HG02798 (cell line): ENCODE measurements around the gene ADAMTS17.

ENCODE experiments used
- ATAC-seq: cut with Tn5 transposase; IDR thresholded peaks from one replicate; pipeline ENCODE4 v1.9.1; 2021; ENCODE audit warnings: mild to moderate bottlenecking; ENCODE audit not compliant: unreplicated experiment, poor library complexity

ADAMTS17 gene

DNA sequence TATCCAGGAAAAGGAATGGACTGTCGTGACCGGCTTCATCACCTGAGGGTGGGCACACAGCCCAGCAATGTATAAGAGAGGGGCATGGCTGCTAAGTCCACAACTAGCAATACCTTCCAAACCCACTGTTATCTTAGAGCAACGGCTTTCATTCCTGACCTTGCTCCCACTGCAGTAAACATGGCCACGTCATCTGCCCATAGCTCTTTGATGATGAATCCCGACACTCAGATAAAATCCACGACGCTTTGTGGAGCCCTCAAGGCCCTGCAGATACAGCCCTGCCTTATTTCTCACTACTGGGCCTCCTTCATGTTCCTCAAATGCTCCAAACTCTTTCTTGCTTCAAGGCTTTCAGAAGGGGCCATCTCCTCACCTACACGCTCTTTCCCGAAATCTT is 114.0 kb downstream of the ADAMTS17 start:
- ATAC-seq, result no peak

DNA sequence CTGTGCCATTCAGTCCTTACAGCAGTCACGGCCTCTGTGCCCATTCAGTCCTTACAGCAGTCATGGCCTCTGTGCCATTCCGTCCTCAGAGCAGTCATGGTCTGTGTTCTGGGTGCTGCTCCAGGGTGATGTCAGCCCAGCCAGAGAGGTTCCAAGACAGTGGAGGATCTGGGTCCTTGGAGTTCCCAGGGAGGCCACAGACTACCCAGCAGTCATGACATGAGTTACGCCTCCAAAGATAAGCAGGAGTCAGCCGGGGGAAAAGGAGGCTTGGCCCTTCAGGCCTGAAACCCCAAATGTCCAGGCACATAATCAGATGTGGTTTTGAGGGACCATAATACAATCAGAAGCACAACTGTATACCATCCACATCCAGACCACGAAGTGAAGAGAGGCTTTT is 115.7 kb downstream of the ADAMTS17 start:
- no peak for ATAC-seq

GRCh38 chr15:100224206-100225185 is 117.3 kb downstream of the ADAMTS17 start:
- ATAC-seq, result no peak

DNA sequence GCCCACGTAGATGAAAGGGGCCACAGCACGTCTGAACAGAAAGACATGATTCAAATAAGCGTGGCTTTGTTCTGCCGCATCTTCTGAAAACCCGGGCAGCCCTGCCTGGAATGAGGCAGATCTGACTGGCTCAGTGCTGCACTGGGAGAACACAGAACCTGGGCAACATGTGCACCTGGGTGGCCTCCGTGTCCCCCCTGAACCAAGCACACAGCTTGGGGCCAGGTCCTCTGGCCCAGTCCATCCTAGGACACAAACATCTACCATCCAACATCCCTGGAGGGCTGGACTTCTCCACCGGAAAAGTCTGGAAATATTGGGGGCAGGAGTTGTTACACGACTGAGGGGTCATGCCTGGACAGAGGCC is 119.4 kb downstream of the ADAMTS17 start:
- no peak for ATAC-seq

DNA sequence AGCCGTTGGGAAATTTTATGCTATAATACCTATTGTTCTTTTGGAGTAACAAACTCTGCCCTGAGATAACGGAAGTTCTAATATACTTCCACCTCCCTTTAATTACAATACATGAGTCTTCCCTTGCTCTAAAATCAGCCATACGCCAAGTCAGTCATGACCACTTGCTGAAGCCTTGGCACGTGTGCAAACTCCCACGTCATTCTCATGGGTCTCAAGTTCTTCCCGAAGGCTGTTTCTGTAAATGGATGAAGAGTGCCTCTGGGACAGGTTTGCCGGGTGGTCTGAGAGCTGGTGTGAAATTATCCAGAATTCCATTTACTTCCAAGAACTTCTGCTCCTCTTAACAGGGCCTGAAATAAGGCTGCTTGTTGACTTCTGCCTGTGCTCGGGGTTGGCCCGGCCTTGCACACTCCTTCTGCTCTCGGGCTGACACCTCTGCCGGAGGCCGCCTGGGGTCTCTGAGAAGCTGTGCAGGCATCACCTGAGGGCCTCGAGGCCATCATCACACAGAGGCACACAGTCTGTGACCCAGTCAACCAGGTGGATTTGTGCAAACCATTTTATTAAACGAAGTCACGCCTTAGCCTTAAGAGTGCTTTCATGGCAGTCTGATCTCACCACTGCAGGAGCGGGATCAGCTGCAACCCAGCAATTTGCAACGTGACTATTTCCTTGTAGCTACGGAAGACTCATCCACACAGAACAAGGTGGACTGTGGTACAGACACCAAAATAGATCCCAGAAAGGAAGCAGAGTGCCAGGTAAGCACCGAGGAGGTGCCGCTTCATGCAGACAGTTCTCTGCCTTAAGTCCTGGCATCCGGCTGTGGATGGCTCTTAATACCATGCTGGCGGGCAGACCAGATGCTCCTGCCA is 120.1 kb downstream of the ADAMTS17 start:
- no peak for ATAC-seq

DNA sequence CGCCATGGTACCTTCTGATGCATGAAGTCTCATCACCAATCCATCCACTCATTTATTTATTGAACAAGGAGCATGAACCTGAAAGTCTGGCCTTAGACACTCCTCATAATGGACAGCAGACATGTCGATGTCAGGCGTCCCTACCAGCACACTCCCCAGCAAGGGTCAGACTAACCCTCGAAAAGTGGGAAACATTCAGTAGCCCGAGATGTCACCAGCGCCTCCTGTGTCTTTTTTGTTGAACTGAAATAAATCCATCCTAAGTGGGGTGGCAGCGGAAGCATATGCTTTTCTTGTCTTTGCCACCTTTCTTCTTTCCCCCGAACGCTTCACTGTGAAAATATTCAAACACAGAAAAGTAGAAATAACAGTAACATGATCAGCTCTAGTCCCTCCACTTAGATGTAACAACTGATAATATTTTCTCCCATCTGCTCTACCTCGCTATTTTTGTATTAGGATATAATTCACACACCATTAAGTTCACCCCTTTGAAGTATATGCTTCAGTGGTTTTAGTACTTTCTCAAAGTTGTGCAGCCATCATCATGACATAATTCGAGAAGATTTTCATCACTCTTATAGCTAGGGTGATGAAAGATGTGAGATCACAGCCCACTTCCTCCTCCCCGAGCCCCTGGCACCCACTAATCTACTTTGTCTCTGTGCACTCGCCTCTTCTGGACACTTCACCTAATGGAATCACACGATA is 121.6 kb downstream of the ADAMTS17 start:
- ATAC-seq, result no peak

DNA sequence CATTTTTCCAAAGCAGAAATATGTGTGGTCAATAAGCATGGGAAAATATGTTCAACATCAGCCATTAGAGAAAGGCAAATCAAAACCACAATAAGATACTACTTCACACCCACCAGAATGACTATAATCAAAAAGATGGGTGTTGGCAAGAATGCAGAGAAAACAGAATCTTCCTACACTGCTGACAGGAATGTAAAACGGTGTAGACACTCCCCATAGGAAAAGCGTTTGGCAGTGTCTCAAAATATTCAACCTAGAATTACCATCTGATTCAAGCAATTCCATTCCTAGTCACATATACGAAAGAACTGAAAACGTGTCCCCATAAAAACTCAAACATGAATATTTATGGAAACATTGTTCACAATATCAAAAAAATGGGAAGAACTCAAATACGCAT is 123.3 kb downstream of the ADAMTS17 start:
- no peak for ATAC-seq

- no peak for ATAC-seq
These were observed 125.6 kb downstream of the ADAMTS17 start for GRCh38 chr15:100216182-100216581.

DNA sequence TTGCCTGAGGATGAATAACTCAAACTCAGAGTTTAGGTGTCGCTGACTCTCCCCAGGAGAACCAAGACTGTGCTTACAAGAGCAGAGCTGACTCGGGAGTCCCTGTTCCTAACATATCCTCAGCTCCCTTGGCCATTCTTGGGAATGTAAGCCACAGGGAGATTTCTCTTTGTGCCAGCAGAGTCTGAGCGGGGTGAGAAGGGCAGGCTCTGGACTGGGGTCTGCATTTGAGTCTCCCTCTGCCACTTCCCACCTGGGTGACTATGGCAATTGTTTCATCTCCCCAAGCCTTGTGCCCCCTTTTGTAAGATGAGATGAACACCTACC is 126.0 kb downstream of the ADAMTS17 start:
- ATAC-seq, result no peak

- no peak for ATAC-seq
These were observed 126.5 kb downstream of the ADAMTS17 start for GRCh38 chr15:100215031-100215842.

DNA sequence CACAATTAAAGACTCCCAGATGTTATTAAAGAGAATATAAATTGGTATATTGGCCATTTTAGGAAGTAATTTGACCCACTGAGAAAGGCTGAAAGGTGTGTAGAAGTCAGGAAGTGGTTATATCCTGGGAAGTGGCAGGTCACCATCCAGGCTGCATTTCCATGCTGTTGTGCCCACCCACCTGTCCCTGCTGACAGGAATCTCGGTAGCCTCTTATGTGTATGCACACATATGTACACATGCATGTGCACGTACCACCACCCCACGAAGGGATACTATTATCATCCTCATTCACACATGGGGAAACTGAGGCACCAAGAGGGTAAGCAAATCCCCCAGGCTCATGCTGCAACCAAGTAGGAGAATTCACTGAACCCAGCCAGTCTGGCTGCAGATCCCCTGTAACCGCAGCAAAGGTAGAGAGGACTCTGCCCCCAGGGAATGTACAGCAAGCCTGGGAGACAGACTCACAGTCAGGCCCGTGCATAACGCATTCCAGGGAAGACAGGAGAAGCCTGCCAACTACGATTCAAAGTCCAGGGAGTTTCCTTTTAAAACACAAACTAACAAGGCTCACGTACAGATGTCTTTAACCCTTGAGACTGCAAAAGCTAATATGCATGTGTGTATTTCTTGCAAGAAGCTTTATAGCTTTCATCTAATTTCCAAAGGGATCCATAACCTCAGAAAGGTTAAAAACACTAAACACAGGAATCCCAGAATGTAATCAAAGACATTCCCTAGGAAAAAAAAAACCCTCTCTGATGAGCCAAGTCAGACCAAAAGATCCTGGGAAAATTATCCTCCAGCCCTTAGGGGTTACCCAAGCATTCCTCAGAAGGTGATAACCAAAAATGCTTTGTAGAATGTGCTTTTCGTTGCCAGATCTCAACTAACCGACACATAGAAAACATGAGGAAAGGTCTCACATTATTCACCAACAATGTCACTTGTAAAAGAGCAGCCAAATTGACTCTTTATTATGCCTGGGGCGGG is 129.6 kb downstream of the ADAMTS17 start:
- no peak for ATAC-seq

DNA sequence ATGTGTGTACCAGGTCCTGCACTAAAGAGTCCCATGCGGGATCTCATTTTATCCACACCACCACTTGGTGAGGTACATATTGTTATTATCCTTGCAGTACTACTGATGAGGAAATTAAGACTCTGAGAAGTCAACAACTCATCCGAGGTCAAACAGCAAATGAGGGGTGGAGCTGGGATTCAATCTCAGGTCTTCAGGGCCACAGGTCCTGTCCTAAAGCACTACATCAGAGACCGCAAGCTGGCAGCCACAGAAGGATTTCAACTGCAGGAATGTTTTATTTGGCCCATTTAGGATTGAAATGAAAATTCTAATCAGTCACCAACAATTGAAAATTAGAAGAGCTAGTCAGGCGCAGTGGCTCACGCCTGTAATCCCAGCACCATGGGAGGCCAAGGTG is 131.4 kb downstream of the ADAMTS17 start:
- no peak for ATAC-seq

GRCh38 chr15:100208921-100209603 is 132.7 kb downstream of the ADAMTS17 start:
- no peak for ATAC-seq

GRCh38 chr15:100207053-100207452 is 134.7 kb downstream of the ADAMTS17 start:
- no peak for ATAC-seq

DNA sequence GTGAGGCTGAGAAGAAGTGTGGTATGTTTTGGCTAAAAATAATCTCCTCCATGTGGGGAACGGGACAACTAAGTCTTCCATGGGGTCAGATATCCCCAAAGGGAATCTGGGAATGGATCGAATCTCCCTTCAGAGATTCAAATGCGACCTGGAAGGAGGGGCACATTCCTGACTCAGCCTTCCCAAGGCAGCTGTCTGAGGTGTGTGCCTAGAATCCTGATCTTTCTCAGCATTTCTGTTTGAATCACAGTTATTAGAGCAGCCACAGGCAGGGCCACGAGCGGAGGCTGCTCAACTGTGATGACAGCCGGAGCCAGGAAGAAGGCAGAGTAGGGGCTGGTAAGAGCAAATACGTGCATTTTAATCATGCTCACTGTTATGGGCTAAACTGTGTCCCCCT is 135.1 kb downstream of the ADAMTS17 start:
- no peak for ATAC-seq

DNA sequence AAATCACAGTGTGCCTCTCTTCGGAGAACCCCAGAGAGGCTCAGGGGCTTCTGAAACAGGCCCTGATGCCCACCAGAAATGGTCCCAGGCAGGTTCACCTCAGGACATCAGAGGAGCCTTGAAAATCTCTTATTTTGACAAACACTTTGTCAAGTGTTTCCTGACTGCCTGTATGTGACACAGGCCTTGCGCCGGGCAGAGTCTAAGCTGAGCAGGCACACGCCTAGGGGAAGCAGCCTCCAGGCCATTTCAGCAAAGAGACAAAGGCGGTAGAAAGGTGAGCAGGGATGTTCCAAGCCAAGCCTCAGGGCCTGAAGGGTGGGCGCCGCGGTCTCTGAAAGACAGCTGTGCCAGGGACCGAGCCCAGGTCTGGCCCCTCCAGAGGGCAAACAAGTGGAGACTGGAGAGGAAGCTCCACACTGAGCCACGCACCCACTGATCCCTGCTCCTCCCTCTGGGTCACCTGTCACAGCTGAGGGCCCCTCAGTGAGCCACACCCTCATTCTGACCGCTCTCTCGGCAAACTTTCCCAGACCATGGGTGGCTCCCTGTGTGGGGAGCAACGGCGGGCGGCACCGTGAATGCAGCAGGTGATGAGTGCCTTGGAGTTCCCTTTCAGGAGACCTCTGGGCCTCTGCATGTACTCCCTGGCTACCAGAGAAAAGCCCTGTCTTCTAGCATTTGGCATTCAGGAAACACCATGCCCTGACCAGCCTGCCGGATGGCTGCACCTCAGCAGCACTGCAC is 136.1 kb downstream of the ADAMTS17 start:
- ATAC-seq, result no peak

GRCh38 chr15:100204771-100205170 is 137.0 kb downstream of the ADAMTS17 start:
- no peak for ATAC-seq
